Uterus (tissue), 2 donors: ENCODE data around the gene LRRC4B.

Experiments used
- CTCF ChIP-seq, 4 experiments: fragments of 200-600 bp in 2 of 4; fragments of 450-650 bp in 2 of 4; sonication (generic) in 2 of 4; IDR thresholded peaks; one replicate each; pipeline ENCODE4 v1.5.1; 2016 to 2019; ENCODE audit warnings: antibody characterized with exemption in 4 of 4, mild to moderate bottlenecking in 2 of 4, moderate library complexity in 1 of 4
- POLR2A ChIP-seq, 2 donors: fragments of 450-650 bp; IDR thresholded peaks; one replicate each; pipeline ENCODE4 v1.6.1; 2016; ENCODE audit warnings: antibody characterized with exemption in 2 of 2, mild to moderate bottlenecking in 1 of 2, moderate library complexity in 1 of 2

- TF ChIP-seq CTCF (IDR thresholded peaks at IDR 0.05) = peak in 1 of 4 experiments; percentile 44
- TF ChIP-seq POLR2A (IDR thresholded peaks at IDR 0.05) = peak; percentile 34 to 55
Observed at GRCh38 chr19:50511069-50511822, 57.0 kb downstream of the LRRC4B start, which contains the start of gene JOSD2.
